MCF 10A (cell line): ENCODE measurements around the gene EPHB1. TPM values are rescaled to one million over a fixed set of nuclear protein-coding genes. Genes with fewer than 3 reads are reported as not detected.

Source experiments
- BruUV-seq: library from RNA; stranded (reverse); fragments of 400-500 nt; replicated peaks from 2 replicates; lab custom pipeline; 2021; lab: Mats Ljungman, UMichigan
- CTCF ChIA-PET: fragments of 300-600 bp; sonication (Branson Sonifier 250); formaldehyde crosslinking; extraction: SDS; loops from one replicate; lab custom pipeline; 2021; ENCODE audit warnings: antibody characterized with exemption, inconsistent platforms; lab: Yijun Ruan, JAX
- POLR2A ChIA-PET: fragments of 300-600, 350-650 bp; sonication (Branson Sonifier 250); formaldehyde crosslinking; extraction: SDS; loops from one replicate; lab custom pipeline; 2020; ENCODE audit warnings: antibody characterized with exemption, inconsistent platforms; lab: Yijun Ruan, JAX
- DNase-seq: peaks from one replicate; pipeline ENCODE4 v3.0.0-alpha.2; 2018; ENCODE audit not compliant: unreplicated experiment
- H3K27ac Mint-ChIP-seq: one replicate; pipeline ENCODE4 v1.8.0; 2022; ENCODE audit warnings: mild to moderate bottlenecking, low read depth, mixed read lengths; ENCODE audit not compliant: unreplicated experiment
- H3K27me3 Mint-ChIP-seq: one replicate; pipeline ENCODE4 v1.8.0; 2022; ENCODE audit warnings: mixed read lengths; ENCODE audit not compliant: insufficient read depth, unreplicated experiment
- H3K36me3 Mint-ChIP-seq: one replicate; pipeline ENCODE4 v1.8.0; 2022; ENCODE audit warnings: mild to moderate bottlenecking, moderate library complexity, mixed read lengths; ENCODE audit not compliant: insufficient read depth, unreplicated experiment
- H3K4me1 Mint-ChIP-seq: one replicate; pipeline ENCODE4 v1.8.0; 2022; ENCODE audit warnings: mixed read lengths; ENCODE audit not compliant: insufficient read depth, unreplicated experiment
- H3K4me3 Mint-ChIP-seq: one replicate; pipeline ENCODE4 v1.8.0; 2022; ENCODE audit warnings: mild to moderate bottlenecking, moderate library complexity, mixed read lengths; ENCODE audit not compliant: unreplicated experiment
- H3K9me3 Mint-ChIP-seq: one replicate; pipeline ENCODE4 v1.8.0; 2022; ENCODE audit warnings: mixed read lengths; ENCODE audit not compliant: unreplicated experiment
- CTCF ChIP-seq: fragments of 200-600 bp; IDR thresholded peaks from one replicate; pipeline ENCODE4 v1.8.0; 2022; ENCODE audit warnings: antibody characterized with exemption, mild to moderate bottlenecking; ENCODE audit not compliant: unreplicated experiment
- intact Hi-C: fragments of 100-400 bp; cut with micrococcal nuclease; formaldehyde crosslinking; loops from 2 replicates; pipeline ENCODE4 v1.14.1; 2022
- total RNA-seq: library from RNA; stranded (reverse); gene quantifications from 2 replicates; pipeline ENCODE4 v1.2.3, GENCODE V29; 2022

The EPHB1 gene
- total RNA-seq, 1 experiment from 2014 or later: not detected

- no peaks in the 10 kb centered on the region for H3K27me3 Mint-ChIP-seq
- H3K4me1 Mint-ChIP-seq: no peaks in the 10 kb centered on the region
- peaks cover 15% of the 10 kb centered on the region for H3K9me3 Mint-ChIP-seq
- no peak for TF ChIP-seq CTCF
- no peak overlapping the region for H3K27ac Mint-ChIP-seq
- intact Hi-C loops: no loop called here
- POLR2A ChIA-PET: interaction anchor here (0.9 kb wide), 1 partner anchor 216 kb away, joined by 3 read pairs; no protein-coding TSS in a partner anchor
- no peaks in the 10 kb centered on the region for H3K36me3 Mint-ChIP-seq
- no peak for DNase-seq
- BruUV-seq: no TSS peak
- H3K4me3 Mint-ChIP-seq: no peak overlapping the region
- CTCF ChIA-PET: interaction anchor here (0.7 to 2.2 kb wide), 2 partner anchors 11 to 1210 kb away, joined by 3 to 5 read pairs; no protein-coding TSS in a partner anchor
Observed at GRCh38 chr3:134840459-134840858, 45.4 kb downstream of the EPHB1 start.

- DNase-seq: no peak
- ChIA-PET CTCF (no interaction called here), POLR2A (no interaction called here)
- peaks cover 15% of the 10 kb centered on the region for H3K9me3 Mint-ChIP-seq
- intact Hi-C loops: no loop called here
- BruUV-seq: no TSS peak
- H3K27me3 Mint-ChIP-seq: no peaks in the 10 kb centered on the region
- no peaks in the 10 kb centered on the region for H3K36me3 Mint-ChIP-seq
- no peak for TF ChIP-seq CTCF
- H3K4me1 Mint-ChIP-seq: no peaks in the 10 kb centered on the region
- no peak overlapping the region for H3K4me3 Mint-ChIP-seq
- H3K27ac Mint-ChIP-seq: no peak overlapping the region
Observed at GRCh38 chr3:134846084-134846483, 51.0 kb downstream of the EPHB1 start.

DNA sequence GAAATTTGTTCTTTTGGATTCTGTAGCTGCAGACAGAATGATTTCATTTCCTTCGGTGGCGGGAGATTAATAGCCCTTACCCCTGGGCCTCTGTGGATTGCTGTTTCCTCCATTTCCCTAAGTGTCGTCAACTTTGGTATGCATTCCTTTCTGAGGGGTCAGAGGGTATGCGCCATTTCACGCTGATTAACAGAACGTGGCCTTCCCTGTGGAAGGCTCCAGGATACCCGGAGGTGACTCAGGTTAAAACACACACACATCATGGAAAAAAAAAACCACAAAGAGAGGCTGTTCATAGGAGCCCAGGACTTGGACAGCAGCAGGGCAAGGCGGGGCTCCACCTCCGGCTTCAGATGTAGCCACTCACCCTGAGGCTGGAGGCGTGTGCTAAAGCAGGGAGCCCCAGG is 51.9 kb downstream of the EPHB1 start:
- Mint-ChIP-seq H3K36me3 (no peaks in the 10 kb centered on the region), H3K9me3 (peaks cover 15% of the 10 kb centered on the region), H3K4me1 (no peaks in the 10 kb centered on the region), H3K4me3 (no peak overlapping the region), H3K27me3 (no peaks in the 10 kb centered on the region), H3K27ac (no peak overlapping the region)
- BruUV-seq: no TSS peak
- intact Hi-C loops: no loop called here
- DNase-seq: peak; percentile 74
- ChIA-PET CTCF (interaction anchor here (0.9 kb wide), 1 partner anchor 11 kb away, joined by 3 read pairs; no protein-coding TSS in a partner anchor), POLR2A (no interaction called here)
- no peak for TF ChIP-seq CTCF

- ChIA-PET POLR2A (no interaction called here), CTCF (interaction anchor here (0.9 kb wide), 1 partner anchor 12 kb away, joined by 3 read pairs; no protein-coding TSS in a partner anchor)
- TF ChIP-seq CTCF: no peak
- Mint-ChIP-seq H3K36me3 (no peaks in the 10 kb centered on the region), H3K27me3 (no peaks in the 10 kb centered on the region), H3K4me3 (no peak overlapping the region), H3K4me1 (no peaks in the 10 kb centered on the region), H3K27ac (no peak overlapping the region), H3K9me3 (peaks cover 15% of the 10 kb centered on the region)
- intact Hi-C loops: no loop called here
- BruUV-seq: no TSS peak
- DNase-seq: no peak
Observed at GRCh38 chr3:134847349-134847748, 52.3 kb downstream of the EPHB1 start.
